K562 (cell line): ENCODE data around the gene PMIS2. TPM values are rescaled to one million over a fixed set of nuclear protein-coding genes. Genes with fewer than 3 reads are reported as not detected.

Source experiments
- DIDO1 ChIP-seq: fragments of 450-650 bp; IDR thresholded peaks from 2 replicates; pipeline ENCODE4 v1.6.1; 2016; ENCODE audit warnings: low read depth, missing biosample characterization, missing genetic modification characterization
- E2F1 ChIP-seq: sonication (generic); formaldehyde crosslinking; IDR thresholded peaks from 2 replicates; pipeline ENCODE4 v1.8.1; 2023; ENCODE audit warnings: mild to moderate bottlenecking, missing genetic modification reagents, moderate library complexity
- KLF13 ChIP-seq: fragments of 450-650 bp; IDR thresholded peaks from 2 replicates; pipeline ENCODE4 v1.6.1; 2016; ENCODE audit warnings: missing genetic modification characterization, low read depth, mild to moderate bottlenecking, missing compliant biosample characterization, moderate library complexity, borderline replicate concordance
- PRMT5 ChIP-seq: sonication (generic); formaldehyde crosslinking; IDR thresholded peaks from 2 replicates; pipeline ENCODE4 v1.5.0; 2020; ENCODE audit warnings: missing genetic modification reagents
- USF1 ChIP-seq: sonication (generic); formaldehyde crosslinking; IDR thresholded peaks from 2 replicates; pipeline ENCODE4 v1.9.0; 2022; ENCODE audit warnings: mild to moderate bottlenecking, missing genetic modification reagents
- ZBTB1 ChIP-seq: sonication (generic); formaldehyde crosslinking; IDR thresholded peaks from 2 replicates; pipeline ENCODE4 v1.8.1; 2023; ENCODE audit warnings: missing genetic modification reagents, low read depth, mild to moderate bottlenecking, borderline replicate concordance
- ZNF146 ChIP-seq: IDR thresholded peaks from one replicate; pipeline ENCODE4 v1.6.1; 2018; ENCODE audit warnings: missing compliant biosample characterization; ENCODE audit not compliant: unreplicated experiment
- ZNF311 ChIP-seq: fragments of 250-450 bp; sonication (Bioruptor Pico); IDR thresholded peaks from 2 replicates; pipeline ENCODE4 v1.4.0; 2020; ENCODE audit warnings: mild to moderate bottlenecking, moderate library complexity
- ZNF592 ChIP-seq: fragments of 450-650 bp; IDR thresholded peaks from 2 replicates; pipeline ENCODE4 v1.6.1; 2017; ENCODE audit warnings: antibody characterized with exemption, mild to moderate bottlenecking
- ZNF695 ChIP-seq: fragments of 450-650 bp; formaldehyde crosslinking; IDR thresholded peaks from 2 replicates; pipeline ENCODE4 v1.4.0; 2020; ENCODE audit warnings: mild to moderate bottlenecking, moderate library complexity
- ZNF707 ChIP-seq: fragments of 250-450 bp; sonication (Bioruptor Pico); conservative IDR thresholded peaks from 2 replicates; pipeline ENCODE4 v1.8.0; 2022; ENCODE audit warnings: inconsistent platforms, mild to moderate bottlenecking, moderate library complexity
- polyA plus RNA-seq, 8 experiments: library from polyadenylated mRNA; depleted of rRNA in 4 of 8; stranded (reverse) in 5 of 8; unstranded in 3 of 8; fragments of >200 nt; fragmentation: Nextera tagmentation in 2 of 8; fragmentation: Illumina TruSeq in 1 of 8; extraction: Ambion mirVana in 2 of 8; extraction: Trizol in 1 of 8; gene quantifications; 2 replicates each; pipeline versions ENCODE4 v1.2.1 to v1.2.3, GENCODE V29; 2011 to 2014; ENCODE audit warnings: inconsistent platforms in 1 of 8, missing spikeins in 1 of 8
- total RNA-seq, 7 experiments: library from RNA; depleted of rRNA in 6 of 7; stranded (reverse); fragments of >200 nt in 6 of 7; fragmentation: Illumina TruSeq in 2 of 7; extraction: Trizol in 2 of 7; gene quantifications; 2 replicates each; pipeline versions ENCODE4 v1.2.1 to v1.2.3, GENCODE V29; 2011 to 2021; ENCODE audit warnings: low replicate concordance in 1 of 7
- TF ChIP-seq, protein P1 (sequence below): fragments of 250-450 bp; sonication (Bioruptor Pico); IDR thresholded peaks from 2 replicates; pipeline ENCODE4 v1.8.0; 2022; ENCODE audit warnings: moderate library complexity, mild to moderate bottlenecking, inconsistent platforms
- TF ChIP-seq, protein P2 (sequence below): fragments of 250-450 bp; sonication (Bioruptor Pico); IDR thresholded peaks from 2 replicates; pipeline ENCODE4 v1.5.0; 2020; ENCODE audit warnings: mild to moderate bottlenecking
- TF ChIP-seq, protein P3 (sequence below): fragments of 450-650 bp; formaldehyde crosslinking; conservative IDR thresholded peaks from 2 replicates; pipeline ENCODE4 v1.4.0; 2022; ENCODE audit warnings: mild to moderate bottlenecking, missing genetic modification characterization

The PMIS2 gene
- total and polyA plus RNA-seq, 9 of the 15 experiments (the other 6 are each of a cell fraction or from before 2014, with no cell fraction given) = not detected

DNA sequence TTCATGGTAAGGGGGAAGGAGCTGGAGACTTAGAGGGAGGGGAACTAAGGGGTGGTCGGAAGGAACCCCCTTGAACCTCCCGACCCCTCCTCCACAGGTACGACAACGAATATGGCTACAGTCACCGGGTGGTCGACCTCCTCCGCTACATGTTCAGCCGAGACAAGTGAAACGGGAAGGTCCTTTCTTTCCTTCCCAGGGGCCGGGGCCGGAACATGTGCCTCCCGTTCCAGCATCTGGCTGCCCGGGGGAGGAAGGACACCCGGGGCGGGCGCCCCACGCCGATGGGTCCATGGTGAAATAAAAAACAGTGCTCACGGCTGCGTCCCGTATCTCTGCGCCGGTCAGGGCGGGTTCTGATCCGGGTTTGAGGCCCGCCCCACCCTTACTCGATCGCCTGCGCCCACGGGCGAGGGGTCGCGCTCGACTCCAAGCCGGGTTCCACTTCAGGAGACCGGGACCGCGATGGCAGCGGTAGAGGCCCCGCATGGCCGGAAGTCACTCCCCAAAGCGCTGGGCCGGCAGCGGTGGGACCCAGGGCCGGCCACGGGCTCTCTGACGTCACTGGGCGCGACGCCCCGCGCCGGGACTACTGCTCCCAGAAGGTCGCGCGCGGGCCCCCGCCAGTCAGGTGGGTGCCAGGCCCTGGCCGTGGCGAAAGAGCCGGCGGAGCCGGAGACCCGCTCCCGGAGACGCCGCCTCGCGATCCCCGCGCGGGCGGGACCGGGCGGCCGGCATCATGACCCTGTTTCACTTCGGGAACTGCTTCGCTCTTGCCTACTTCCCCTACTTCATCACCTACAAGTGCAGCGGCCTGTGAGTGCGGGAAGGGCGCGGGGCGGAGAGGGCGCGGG is 40.7 kb upstream of the PMIS2 start, which contains the start of gene TMEM147 (continued):
- no peak for TF ChIP-seq ZBTB1 (CRISPR knock-in tag)
- TF ChIP-seq, protein P1, sequence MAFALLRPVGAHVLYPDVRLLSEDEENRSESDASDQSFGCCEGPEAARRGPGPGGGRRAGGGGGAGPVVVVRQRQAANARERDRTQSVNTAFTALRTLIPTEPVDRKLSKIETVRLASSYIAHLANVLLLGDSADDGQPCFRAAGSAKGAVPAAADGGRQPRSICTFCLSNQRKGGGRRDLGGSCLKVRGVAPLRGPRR (CRISPR knock-in tag) = no peak
- TF ChIP-seq ZNF146 (CRISPR knock-in tag) = no peak
- peak; percentile 69 for TF ChIP-seq USF1 (CRISPR knock-in tag)
- peak; percentile 39; the same call in 1 of the 2 replicates for TF ChIP-seq PRMT5 (CRISPR knock-in tag)
- no peak for TF ChIP-seq ZNF707 (CRISPR knock-in tag)
- TF ChIP-seq, protein P2, sequence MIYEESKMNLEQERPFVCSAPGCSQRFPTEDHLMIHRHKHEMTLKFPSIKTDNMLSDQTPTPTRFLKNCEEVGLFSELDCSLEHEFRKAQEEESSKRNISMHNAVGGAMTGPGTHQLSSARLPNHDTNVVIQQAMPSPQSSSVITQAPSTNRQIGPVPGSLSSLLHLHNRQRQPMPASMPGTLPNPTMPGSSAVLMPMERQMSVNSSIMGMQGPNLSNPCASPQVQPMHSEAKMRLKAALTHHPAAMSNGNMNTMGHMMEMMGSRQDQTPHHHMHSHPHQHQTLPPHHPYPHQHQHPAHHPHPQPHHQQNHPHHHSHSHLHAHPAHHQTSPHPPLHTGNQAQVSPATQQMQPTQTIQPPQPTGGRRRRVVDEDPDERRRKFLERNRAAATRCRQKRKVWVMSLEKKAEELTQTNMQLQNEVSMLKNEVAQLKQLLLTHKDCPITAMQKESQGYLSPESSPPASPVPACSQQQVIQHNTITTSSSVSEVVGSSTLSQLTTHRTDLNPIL (CRISPR knock-in tag) = no peak
- TF ChIP-seq DIDO1 (tag) = peak; percentile 56; the same call in 1 of the 2 replicates
- TF ChIP-seq ZNF311 (CRISPR knock-in tag) = no peak
- TF ChIP-seq ZNF592 = no peak
- TF ChIP-seq, protein P3, sequence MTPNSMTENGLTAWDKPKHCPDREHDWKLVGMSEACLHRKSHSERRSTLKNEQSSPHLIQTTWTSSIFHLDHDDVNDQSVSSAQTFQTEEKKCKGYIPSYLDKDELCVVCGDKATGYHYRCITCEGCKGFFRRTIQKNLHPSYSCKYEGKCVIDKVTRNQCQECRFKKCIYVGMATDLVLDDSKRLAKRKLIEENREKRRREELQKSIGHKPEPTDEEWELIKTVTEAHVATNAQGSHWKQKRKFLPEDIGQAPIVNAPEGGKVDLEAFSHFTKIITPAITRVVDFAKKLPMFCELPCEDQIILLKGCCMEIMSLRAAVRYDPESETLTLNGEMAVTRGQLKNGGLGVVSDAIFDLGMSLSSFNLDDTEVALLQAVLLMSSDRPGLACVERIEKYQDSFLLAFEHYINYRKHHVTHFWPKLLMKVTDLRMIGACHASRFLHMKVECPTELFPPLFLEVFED (CRISPR knock-in tag) = no peak
- TF ChIP-seq KLF13 (tag) = no peak
- no peak for TF ChIP-seq E2F1 (CRISPR knock-in tag)
- no peak for TF ChIP-seq ZNF695 (CRISPR knock-in tag)
